Left lung (tissue), 10 donors: Measurements from ENCODE around the gene PGA4. TPM values are rescaled to one million over a fixed set of nuclear protein-coding genes. Genes with fewer than 3 reads are reported as not detected.
"Not testable (repeated sequence)": the region's sequence is repeated elsewhere in the genome, so short reads cannot be mapped to it uniquely, and the experiment has no call there.

Experiments
- ATAC-seq: fragments of 200-7000 bp; cut with Tn5 transposase; one replicate; pipeline ENCODE4 v1.9.1; 2020; ENCODE audit warnings: moderate library complexity
- DNase-seq, 4 donors: peaks; one replicate each; pipeline ENCODE4 v3.0.0-alpha.2; 2013 to 2020
- H3K27ac ChIP-seq, 2 donors: fragments of 200-600 bp; sonication (generic) in 1 of 2; one replicate each; pipeline versions ENCODE4 v1.5.0 to v1.8.0; 2020 to 2021
- H3K27me3 ChIP-seq, 2 donors: fragments of 200-600 bp; sonication (generic) in 1 of 2; one replicate each; pipeline versions ENCODE4 v1.5.0 to v1.8.0; 2020 to 2021
- H3K36me3 ChIP-seq, 2 donors: fragments of 200-600 bp; sonication (generic) in 1 of 2; one replicate each; pipeline versions ENCODE4 v1.5.0 to v1.8.0; 2020 to 2021
- H3K4me1 ChIP-seq, 2 donors: fragments of 200-600 bp; one replicate each; pipeline ENCODE4 v1.8.0; 2021
- H3K4me3 ChIP-seq, 2 donors: fragments of 200-600 bp; sonication (generic) in 1 of 2; one replicate each; pipeline versions ENCODE4 v1.5.0 to v1.8.0; 2020 to 2021; ENCODE audit warnings: mild to moderate bottlenecking in 1 of 2
- H3K9me3 ChIP-seq, 2 donors: fragments of 200-600 bp; sonication (generic) in 1 of 2; one replicate each; pipeline versions ENCODE4 v1.5.0 to v1.8.0; 2020 to 2021
- CTCF ChIP-seq, 2 donors: fragments of 200-600 bp; sonication (generic) in 1 of 2; IDR thresholded peaks; one replicate each; pipeline versions ENCODE4 v1.5.0 to v1.8.0; 2021; ENCODE audit warnings: antibody characterized with exemption in 2 of 2
- intact Hi-C, 2 donors: fragments of 100-400 bp; cut with DNase I; formaldehyde crosslinking; loops; one replicate each; pipeline versions ENCODE4 v1.11.2 to v1.14.2; 2022
- polyA plus RNA-seq, 6 donors: library from polyadenylated mRNA; unstranded; fragments of 120-200 nt; gene quantifications; one replicate each; pipeline ENCODE4 v1.2.1, GENCODE V29; 2013; ENCODE audit not compliant: insufficient read length in 6 of 6
- total RNA-seq, 2 donors: library from RNA; stranded (reverse); fragmentation: NEBNext Ultra II Directional; extraction: Animal tissue kit (Norgen Biotek cat#: 25700); gene quantifications; one replicate each; pipeline ENCODE4 v1.2.1, GENCODE V29; 2021
- donor health status: DM: no; HTN: yes; CAD: no.
- donor health status: DM: no; HTN: no; CAD: no.

PGA4 gene
- total and polyA plus RNA-seq, 8 donors = 0.41 to 1.0 (median 0.71) TPM; not detected in 3

- Histone ChIP-seq H3K9me3 (peaks cover 0 to 5% of the 10 kb centered on the region in 2 donors), H3K4me1 (peaks cover 0 to 16% of the 10 kb centered on the region in 2 donors), H3K27ac (no peak overlapping the region), H3K36me3 (no peaks in the 10 kb centered on the region), H3K4me3 (no peak overlapping the region), H3K27me3 (peaks cover 0 to 8% of the 10 kb centered on the region in 2 donors)
- intact Hi-C loops = no loop called here
- ATAC-seq = no peak
- no peak for TF ChIP-seq CTCF (IDR thresholded peaks at IDR 0.05)
- DNase-seq = no peak
These were observed 47.2 kb upstream of the PGA4 start for GRCh38 chr11:61174949-61175348.

DNA sequence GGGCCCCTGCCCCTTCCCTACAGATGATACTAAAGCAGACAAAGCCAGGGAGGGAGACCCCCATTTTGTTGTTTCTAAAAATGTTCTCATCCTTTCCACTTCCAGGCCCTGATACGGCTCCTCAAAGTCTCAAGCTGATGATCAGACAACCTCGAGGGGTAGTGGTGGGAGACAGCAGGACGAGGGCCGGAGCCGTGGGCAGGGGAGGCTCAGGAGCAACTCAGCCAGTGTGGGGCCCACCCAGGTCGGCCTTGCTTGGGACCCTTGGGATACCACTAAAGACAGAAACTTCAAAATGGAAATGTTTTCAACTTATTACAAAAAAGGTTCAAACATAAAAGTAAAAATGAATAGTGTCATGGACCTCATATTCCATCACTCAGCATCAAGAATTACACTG is 45.7 kb upstream of the PGA4 start:
- no peak for TF ChIP-seq CTCF (IDR thresholded peaks at IDR 0.05)
- no peak for DNase-seq
- ATAC-seq = no peak
- no peaks in the 10 kb centered on the region for H3K36me3 ChIP-seq
- H3K27ac ChIP-seq = no peak overlapping the region
- intact Hi-C loops = no loop called here
- H3K27me3 ChIP-seq = peaks cover 0 to 8% of the 10 kb centered on the region in 2 donors
- H3K9me3 ChIP-seq = peaks cover 0 to 5% of the 10 kb centered on the region in 2 donors
- H3K4me1 ChIP-seq = peaks cover 0 to 14% of the 10 kb centered on the region in 2 donors
- no peak overlapping the region for H3K4me3 ChIP-seq

DNA sequence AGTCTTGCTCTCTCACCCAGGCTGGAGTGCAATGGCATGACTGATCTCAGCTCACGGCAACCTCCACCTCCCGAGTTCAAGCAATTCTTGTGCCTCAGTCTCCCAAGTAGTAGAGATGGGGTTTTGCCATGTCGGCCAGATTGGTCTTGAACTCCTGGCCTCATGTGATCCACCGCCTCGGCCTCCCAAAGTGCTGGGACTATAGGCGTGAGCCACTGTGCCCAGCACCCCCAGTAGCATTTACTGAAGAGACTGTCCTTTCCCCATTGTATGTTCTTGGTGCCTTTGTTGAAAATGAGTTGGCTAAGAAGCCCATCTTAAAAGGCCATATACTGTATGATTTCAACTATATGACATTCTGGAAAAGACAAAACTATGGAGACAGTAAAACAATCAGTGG is 41.9 kb upstream of the PGA4 start:
- intact Hi-C loops = loop anchor here in 1 of 2 donors (10.0 kb wide), 1 partner anchor 345 kb away; no protein-coding TSS in a partner anchor
- not testable (repeated sequence) for H3K9me3 ChIP-seq, H3K27ac ChIP-seq, H3K27me3 ChIP-seq, H3K4me3 ChIP-seq, H3K36me3 ChIP-seq, H3K4me1 ChIP-seq, ATAC-seq, DNase-seq

DNA sequence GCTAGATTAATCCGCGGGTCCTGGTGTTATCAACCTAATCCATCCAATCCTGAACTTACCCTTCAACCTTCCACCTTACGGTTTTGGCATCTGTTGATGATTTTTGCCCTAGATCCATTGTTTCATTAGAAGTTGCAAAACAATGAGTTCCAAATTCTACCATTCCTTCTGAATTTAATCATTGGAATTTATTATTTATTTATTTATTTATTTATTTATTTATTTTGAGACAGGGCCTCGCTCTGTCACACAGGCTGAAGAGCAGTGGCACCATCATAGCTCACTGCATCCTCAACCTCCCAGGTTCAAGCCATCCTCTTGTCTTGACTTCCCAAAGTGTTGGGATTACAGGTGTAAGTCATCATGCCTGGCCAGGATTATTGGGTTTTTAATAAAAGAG is 40.7 kb upstream of the PGA4 start:
- Histone ChIP-seq H3K9me3 (no peaks in the 10 kb centered on the region), H3K4me3 (no peak overlapping the region), H3K36me3 (no peaks in the 10 kb centered on the region), H3K27me3 (no peaks in the 10 kb centered on the region), H3K4me1 (no peaks in the 10 kb centered on the region), H3K27ac (no peak overlapping the region)
- intact Hi-C loops = loop anchor here in 1 of 2 donors (10.0 kb wide), 1 partner anchor 347 kb away; no protein-coding TSS in a partner anchor
- DNase-seq (no peak), ATAC-seq (no peak)
- no peak for TF ChIP-seq CTCF (IDR thresholded peaks at IDR 0.05)

- no peak overlapping the region for H3K4me3 ChIP-seq
- no peaks in the 10 kb centered on the region for H3K4me1 ChIP-seq
- DNase-seq = no peak
- no peak overlapping the region for H3K27ac ChIP-seq
- ATAC-seq = no peak
- no peaks in the 10 kb centered on the region for H3K36me3 ChIP-seq
- H3K9me3 ChIP-seq = no peaks in the 10 kb centered on the region
- intact Hi-C loops = loop anchor here in 1 of 2 donors (10.0 kb wide), 1 partner anchor 349 kb away; no protein-coding TSS in a partner anchor
- TF ChIP-seq CTCF (IDR thresholded peaks at IDR 0.05) = no peak
- H3K27me3 ChIP-seq = peaks cover 0 to 5% of the 10 kb centered on the region in 2 donors
These were observed 38.5 kb upstream of the PGA4 start for GRCh38 chr11:61183645-61184044.

DNA sequence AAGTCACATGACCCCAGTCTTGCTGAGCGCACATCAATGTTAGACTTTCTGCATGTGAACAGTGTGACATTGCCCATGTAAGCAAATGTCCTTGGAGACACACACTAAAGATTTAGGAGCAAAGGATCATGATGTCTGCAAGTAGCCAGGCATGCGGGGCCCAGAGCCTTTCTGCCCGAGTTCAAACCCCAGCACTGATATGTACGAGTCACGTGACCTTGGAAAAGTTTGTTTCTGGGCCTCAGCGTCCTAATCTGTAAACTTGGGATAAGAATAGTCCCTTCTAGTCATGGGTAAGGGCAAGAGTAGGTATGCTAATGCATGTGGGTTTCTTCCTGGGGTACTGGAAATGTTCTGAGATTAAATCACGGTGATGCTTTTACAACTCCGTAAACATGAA is 35.6 kb upstream of the PGA4 start:
- Histone ChIP-seq H3K4me3 (no peak overlapping the region), H3K4me1 (no peaks in the 10 kb centered on the region), H3K27me3 (peaks cover 0 to 20% of the 10 kb centered on the region in 2 donors), H3K36me3 (no peaks in the 10 kb centered on the region), H3K27ac (no peak overlapping the region), H3K9me3 (no peaks in the 10 kb centered on the region)
- DNase-seq (peak in 1 of 4 donors; percentile 30), ATAC-seq (no peak)
- TF ChIP-seq CTCF (IDR thresholded peaks at IDR 0.05) = no peak
- intact Hi-C loops = loop anchor here in 1 of 2 donors (10.0 kb wide), 1 partner anchor 352 kb away; no protein-coding TSS in a partner anchor
